HG03060 (cell line): ENCODE results near the gene RPGRIP1.
"Not testable (repeated sequence)": the region's sequence is repeated elsewhere in the genome, so short reads cannot be mapped to it uniquely, and the experiment has no call there.

Source experiments
- ATAC-seq: cut with Tn5 transposase; IDR thresholded peaks from one replicate; pipeline ENCODE4 v1.9.1; 2021; ENCODE audit warnings: low read depth, moderate number of reproducible peaks; ENCODE audit not compliant: unreplicated experiment

Gene RPGRIP1

GRCh38 chr14:21298358-21298757 lies 18.5 kb downstream of the RPGRIP1 start:
- ATAC-seq: no peak

- no peak for ATAC-seq
Observed at GRCh38 chr14:21299562-21300130, 19.8 kb downstream of the RPGRIP1 start.

- no peak for ATAC-seq
Observed at GRCh38 chr14:21300892-21301291, 21.0 kb downstream of the RPGRIP1 start.

- ATAC-seq: no peak
Observed at GRCh38 chr14:21302013-21302835, 22.3 kb downstream of the RPGRIP1 start.

GRCh38 chr14:21302836-21303140 lies 22.9 kb downstream of the RPGRIP1 start:
- not testable (repeated sequence) for ATAC-seq

- ATAC-seq: no peak
Observed at GRCh38 chr14:21307637-21308036, 27.8 kb downstream of the RPGRIP1 start.

- no peak for ATAC-seq
Observed at GRCh38 chr14:21308132-21308478, 28.2 kb downstream of the RPGRIP1 start.

- no peak for ATAC-seq
Observed at GRCh38 chr14:21308479-21309237, 28.8 kb downstream of the RPGRIP1 start.

- ATAC-seq: no peak
Observed at GRCh38 chr14:21309238-21309636, 29.4 kb downstream of the RPGRIP1 start.

GRCh38 chr14:21309956-21310355 lies 30.1 kb downstream of the RPGRIP1 start:
- ATAC-seq: no peak

GRCh38 chr14:21311614-21312013 lies 31.7 kb downstream of the RPGRIP1 start:
- no peak for ATAC-seq

GRCh38 chr14:21313512-21313911 lies 33.6 kb downstream of the RPGRIP1 start:
- no peak for ATAC-seq

GRCh38 chr14:21317398-21317797 lies 37.5 kb downstream of the RPGRIP1 start:
- ATAC-seq: no peak

- no peak for ATAC-seq
Observed at GRCh38 chr14:21320913-21321312, 41.0 kb downstream of the RPGRIP1 start.

GRCh38 chr14:21322716-21323115 lies 42.8 kb downstream of the RPGRIP1 start:
- ATAC-seq: no peak

GRCh38 chr14:21326972-21327371 lies 47.1 kb downstream of the RPGRIP1 start:
- ATAC-seq: no peak
